Astrocyte of the cerebellum (primary cell): ENCODE measurements around the gene SLC29A2.

Experiments used
- DNase-seq: peaks from one replicate; pipeline ENCODE4 v3.0.0-alpha.2; 2011; ENCODE audit warnings: low read depth
- H3K4me3 ChIP-seq: 2 replicates; pipeline ENCODE4 v1.5.1; 2011; ENCODE audit warnings: mild to moderate bottlenecking, low read depth, low read length, moderate library complexity
- in situ Hi-C: cut with HindIII; loops from 2 replicates; pipeline ENCODE4 v1.10.0; 2017; ENCODE audit warnings: low sequenced_read_pairs
- TF ChIP-seq, protein P1 (sequence below): IDR thresholded peaks from 2 replicates; pipeline ENCODE4 v1.5.1; 2012; ENCODE audit warnings: low read length, low read depth, moderate library complexity, mild to moderate bottlenecking; ENCODE audit errors: missing control alignments

The SLC29A2 gene

DNA sequence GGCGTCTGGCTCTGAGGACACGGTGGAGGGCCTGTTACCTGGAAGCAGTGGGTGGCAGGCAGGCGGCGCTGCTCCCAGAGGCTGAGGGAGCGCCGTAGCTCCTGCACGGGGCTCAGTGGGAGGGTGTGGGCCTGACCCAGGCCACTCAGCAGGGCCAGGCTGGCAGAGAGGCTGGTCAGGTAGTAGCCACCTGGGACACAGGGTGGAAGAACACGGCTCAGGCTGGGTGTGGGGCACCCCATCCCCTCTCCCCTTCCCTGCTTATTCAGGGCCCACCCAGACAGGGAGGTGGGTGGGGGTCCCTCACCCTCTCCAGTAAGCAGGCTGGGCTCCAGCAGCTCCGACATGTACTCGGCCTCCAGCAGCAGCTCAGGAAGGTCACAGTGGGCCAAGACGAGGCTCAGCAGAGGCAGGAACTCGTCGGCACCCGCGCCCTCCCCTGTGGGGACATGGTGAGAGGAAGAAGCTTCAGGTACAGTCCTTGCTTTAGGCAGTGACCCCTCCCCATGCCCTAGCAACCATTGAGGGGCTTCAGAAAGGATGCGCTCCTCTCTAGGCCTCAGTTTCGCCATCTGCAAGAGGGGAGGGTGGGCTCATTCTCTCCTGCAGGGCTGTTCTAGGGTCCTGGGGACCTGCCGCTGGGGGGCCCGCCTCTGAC, 38.2 kb downstream of the SLC29A2 start:
- in situ Hi-C loops, result loop anchor here (10.0 kb wide), 1 partner anchor 59 kb away; the partner anchor contains the start of gene CNIH2

DNA sequence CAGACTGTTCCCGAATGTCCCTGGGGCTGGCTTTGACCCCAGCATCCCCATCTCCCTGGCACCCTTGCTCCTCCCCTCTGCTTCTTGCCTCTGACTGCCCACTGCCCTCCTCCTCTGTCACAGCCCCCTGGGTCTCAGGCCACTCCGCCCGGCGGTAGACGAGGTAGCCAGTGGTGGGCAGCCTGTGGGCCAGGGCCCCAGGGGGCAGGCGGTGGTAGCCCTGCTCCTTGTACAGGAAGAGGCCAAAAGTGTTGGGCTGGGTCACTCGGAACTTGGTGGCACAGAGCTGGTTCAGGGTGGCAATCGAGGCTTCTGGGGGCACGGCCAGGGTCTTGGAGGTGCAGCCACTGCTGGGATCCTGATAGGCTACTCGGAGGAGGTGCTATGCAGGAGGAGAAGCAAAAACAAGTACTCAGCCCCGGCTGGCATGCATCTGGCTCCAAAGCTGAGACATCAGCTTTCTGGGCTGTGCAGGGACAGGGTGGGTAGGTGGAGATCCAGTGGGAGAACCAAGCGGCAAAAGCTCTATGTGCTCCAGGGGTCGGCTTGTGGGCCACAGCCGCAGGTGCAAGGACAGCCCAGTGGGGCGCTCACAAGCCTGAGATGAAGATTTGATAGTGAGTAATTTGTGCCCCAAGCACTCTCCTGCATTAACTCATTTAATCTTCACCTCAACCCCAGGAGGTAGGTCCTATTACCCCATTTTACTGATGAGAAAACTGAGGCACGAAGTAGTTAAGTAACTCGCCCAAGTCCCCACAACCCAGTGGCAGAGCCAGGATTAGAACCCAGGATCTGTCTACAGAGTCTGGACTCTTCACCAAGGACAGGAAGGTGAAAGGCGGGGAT, 39.0 kb downstream of the SLC29A2 start:
- no peak overlapping the region for H3K4me3 ChIP-seq
- in situ Hi-C loops, result loop anchor here (10.0 kb wide), 1 partner anchor 58 kb away; the partner anchor contains the start of gene CNIH2
- DNase-seq, result no peak
- TF ChIP-seq, protein P1, sequence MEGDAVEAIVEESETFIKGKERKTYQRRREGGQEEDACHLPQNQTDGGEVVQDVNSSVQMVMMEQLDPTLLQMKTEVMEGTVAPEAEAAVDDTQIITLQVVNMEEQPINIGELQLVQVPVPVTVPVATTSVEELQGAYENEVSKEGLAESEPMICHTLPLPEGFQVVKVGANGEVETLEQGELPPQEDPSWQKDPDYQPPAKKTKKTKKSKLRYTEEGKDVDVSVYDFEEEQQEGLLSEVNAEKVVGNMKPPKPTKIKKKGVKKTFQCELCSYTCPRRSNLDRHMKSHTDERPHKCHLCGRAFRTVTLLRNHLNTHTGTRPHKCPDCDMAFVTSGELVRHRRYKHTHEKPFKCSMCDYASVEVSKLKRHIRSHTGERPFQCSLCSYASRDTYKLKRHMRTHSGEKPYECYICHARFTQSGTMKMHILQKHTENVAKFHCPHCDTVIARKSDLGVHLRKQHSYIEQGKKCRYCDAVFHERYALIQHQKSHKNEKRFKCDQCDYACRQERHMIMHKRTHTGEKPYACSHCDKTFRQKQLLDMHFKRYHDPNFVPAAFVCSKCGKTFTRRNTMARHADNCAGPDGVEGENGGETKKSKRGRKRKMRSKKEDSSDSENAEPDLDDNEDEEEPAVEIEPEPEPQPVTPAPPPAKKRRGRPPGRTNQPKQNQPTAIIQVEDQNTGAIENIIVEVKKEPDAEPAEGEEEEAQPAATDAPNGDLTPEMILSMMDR, result no peak

More for the DNA sequence above, 38.2 kb downstream of the SLC29A2 start:
- no peak for DNase-seq
- TF ChIP-seq, protein P1, result no peak
- peak overlapping the region; percentile 77 for H3K4me3 ChIP-seq

DNA sequence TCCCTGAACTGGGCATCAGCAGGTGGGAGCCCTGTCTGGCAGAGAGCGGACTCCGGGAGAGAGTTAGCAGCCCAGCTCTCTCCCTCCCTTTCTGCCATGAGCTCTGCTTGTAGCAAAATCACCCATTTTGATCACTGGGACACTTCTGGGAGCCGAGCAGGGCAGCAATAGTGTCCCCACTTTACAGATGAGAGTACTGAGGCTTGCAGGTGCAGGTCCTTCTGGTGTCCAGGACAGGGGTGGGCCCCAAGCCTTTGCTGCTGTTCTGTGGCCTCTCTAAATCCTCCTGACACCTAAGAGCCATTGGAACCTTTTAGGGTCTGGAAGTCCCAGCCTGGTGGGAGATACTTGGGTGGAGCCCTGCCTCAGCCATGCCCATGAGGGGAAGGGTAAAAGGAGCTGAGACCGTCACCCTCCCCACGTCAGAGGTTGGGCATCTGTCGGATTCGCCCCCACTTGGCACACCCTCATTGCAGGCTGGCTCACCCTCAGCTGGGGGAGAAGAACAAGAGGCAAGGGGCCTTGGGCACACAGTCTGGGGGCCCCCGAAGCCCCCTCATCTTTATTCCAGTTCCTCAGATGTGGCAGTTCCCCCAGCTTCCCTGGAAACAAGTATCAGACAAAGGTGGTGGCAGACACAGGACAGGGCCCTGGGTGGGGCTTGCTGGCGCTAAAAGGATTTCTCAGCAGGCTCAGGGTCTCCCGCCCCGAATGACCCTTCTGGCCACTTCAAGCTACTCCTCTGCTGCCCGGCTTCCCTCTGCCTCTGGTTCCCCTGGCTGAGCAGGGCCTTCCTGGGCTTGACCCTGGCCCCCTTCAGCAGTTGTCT, 39.8 kb downstream of the SLC29A2 start:
- DNase-seq, result no peak
- in situ Hi-C loops, result loop anchor here (10.0 kb wide), 1 partner anchor 57 kb away; the partner anchor contains the start of gene CNIH2
- H3K4me3 ChIP-seq, result no peak overlapping the region
- TF ChIP-seq, protein P1, result no peak

DNA sequence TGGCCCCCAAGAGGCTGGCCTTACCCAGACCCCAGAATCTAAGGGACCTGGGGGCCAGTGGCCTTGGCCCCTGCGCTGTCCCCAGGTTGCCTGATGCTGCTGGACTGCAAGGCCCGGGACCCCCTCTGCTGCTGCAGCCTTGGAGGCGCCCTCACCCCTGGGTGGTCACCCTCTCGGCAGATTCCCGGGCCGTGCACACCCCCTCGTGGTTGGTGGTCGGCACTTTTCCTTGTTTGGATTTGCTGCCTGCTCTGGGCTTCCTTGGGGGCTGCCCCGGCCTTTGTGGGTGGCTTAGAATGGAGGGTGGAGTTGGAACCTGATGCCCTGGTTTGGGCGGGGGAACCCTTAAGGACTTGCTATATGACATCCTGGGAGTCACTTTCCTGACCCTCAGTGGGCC, 40.6 kb downstream of the SLC29A2 start:
- no peak overlapping the region for H3K4me3 ChIP-seq
- no peak for DNase-seq
- in situ Hi-C loops, result loop anchor here (10.0 kb wide), 1 partner anchor 56 kb away; the partner anchor contains the start of gene CNIH2
- TF ChIP-seq, protein P1, result no peak

DNA sequence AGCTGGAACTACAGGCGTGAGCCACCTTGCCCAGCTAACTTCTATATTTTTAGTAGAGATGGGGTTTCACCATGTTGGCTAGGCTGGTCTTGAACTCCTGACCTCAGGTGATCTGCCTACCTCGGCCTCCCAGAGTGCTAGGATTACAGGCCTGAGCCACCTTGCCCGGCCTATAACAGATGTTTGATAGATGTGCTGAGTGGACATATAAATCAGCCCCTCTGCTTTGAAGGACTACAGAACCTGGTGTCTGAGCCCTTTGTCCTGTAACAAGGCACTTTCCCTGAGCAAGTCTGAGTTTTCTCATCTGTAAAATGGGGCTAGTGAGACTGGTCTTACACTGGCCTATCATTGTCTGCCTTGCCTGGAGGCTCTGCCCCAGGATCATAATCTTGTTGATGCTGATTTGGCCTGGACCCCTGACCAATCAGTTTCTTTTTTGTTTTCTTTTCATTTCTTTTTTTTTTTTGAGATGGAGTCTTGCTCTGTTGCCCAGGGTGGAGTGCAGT, 42.3 kb downstream of the SLC29A2 start:
- TF ChIP-seq, protein P1, result no peak
- no peak overlapping the region for H3K4me3 ChIP-seq
- in situ Hi-C loops, result no loop called here
- no peak for DNase-seq
